ENCODE data around the gene ZNF415.
"Not testable (repeated sequence)": the region's sequence is repeated elsewhere in the genome, so short reads cannot be mapped to it uniquely, and the experiment has no call there.

Gene ZNF415

GRCh38 chr19:53096579-53096978 lies 36.1 kb downstream of the ZNF415 start:
- not testable (repeated sequence) for H3K27me3 Mint-ChIP-seq; H3K9me3 Mint-ChIP-seq; DNase-seq; H3K27ac Mint-ChIP-seq; ATAC-seq (replicated peaks); H3K4me3 Mint-ChIP-seq
- Mint-ChIP-seq H3K4me1 (ENCODE audit: low read depth in 2 of 2) (peaks cover 21 to 37% of the 10 kb centered on the region in 2 donors), H3K36me3 (ENCODE audit: insufficient read depth) (peaks cover 33% of the 10 kb centered on the region)

- ATAC-seq (replicated peaks) = no peak
- H3K4me3 Mint-ChIP-seq = no peak overlapping the region
- H3K27ac Mint-ChIP-seq = no peak overlapping the region
- DNase-seq = no peak
- peaks cover 35% of the 10 kb centered on the region for H3K36me3 Mint-ChIP-seq (ENCODE audit: insufficient read depth)
- no peaks in the 10 kb centered on the region for H3K27me3 Mint-ChIP-seq
- no peaks in the 10 kb centered on the region for H3K9me3 Mint-ChIP-seq
- H3K4me1 Mint-ChIP-seq (ENCODE audit: low read depth in 2 of 2) = peaks cover 21 to 37% of the 10 kb centered on the region in 2 donors
These were observed 37.7 kb downstream of the ZNF415 start for GRCh38 chr19:53094754-53095575.

GRCh38 chr19:53092723-53093122 lies 40.0 kb downstream of the ZNF415 start:
- H3K4me3 Mint-ChIP-seq = no peak overlapping the region
- DNase-seq (no peak), ATAC-seq (replicated peaks) (no peak)
- H3K4me1 Mint-ChIP-seq (ENCODE audit: low read depth in 2 of 2) = peaks cover 12 to 31% of the 10 kb centered on the region in 2 donors
- peak overlapping the region in 1 of 2 donors; percentile 50 for H3K27ac Mint-ChIP-seq
- no peaks in the 10 kb centered on the region for H3K9me3 Mint-ChIP-seq
- H3K27me3 Mint-ChIP-seq = no peaks in the 10 kb centered on the region
- peaks cover 30% of the 10 kb centered on the region for H3K36me3 Mint-ChIP-seq (ENCODE audit: insufficient read depth)

- Mint-ChIP-seq H3K4me1 (ENCODE audit: low read depth in 2 of 2) (peaks cover 11 to 29% of the 10 kb centered on the region in 2 donors), H3K36me3 (ENCODE audit: insufficient read depth) (peaks cover 34% of the 10 kb centered on the region), H3K9me3 (no peaks in the 10 kb centered on the region), H3K27me3 (no peaks in the 10 kb centered on the region), H3K27ac (no peak overlapping the region), H3K4me3 (no peak overlapping the region)
- no peak for ATAC-seq (replicated peaks)
- DNase-seq = no peak
These were observed 41.1 kb downstream of the ZNF415 start for GRCh38 chr19:53091413-53092254.

- Mint-ChIP-seq H3K36me3 (ENCODE audit: insufficient read depth) (peaks cover 56% of the 10 kb centered on the region), H3K4me3 (no peak overlapping the region), H3K4me1 (ENCODE audit: low read depth in 2 of 2) (peaks cover 6 to 32% of the 10 kb centered on the region in 2 donors), H3K9me3 (no peaks in the 10 kb centered on the region), H3K27me3 (no peaks in the 10 kb centered on the region), H3K27ac (no peak overlapping the region)
- ATAC-seq (replicated peaks) (no peak), DNase-seq (no peak)
These were observed 44.6 kb downstream of the ZNF415 start for GRCh38 chr19:53088091-53088490.

DNA sequence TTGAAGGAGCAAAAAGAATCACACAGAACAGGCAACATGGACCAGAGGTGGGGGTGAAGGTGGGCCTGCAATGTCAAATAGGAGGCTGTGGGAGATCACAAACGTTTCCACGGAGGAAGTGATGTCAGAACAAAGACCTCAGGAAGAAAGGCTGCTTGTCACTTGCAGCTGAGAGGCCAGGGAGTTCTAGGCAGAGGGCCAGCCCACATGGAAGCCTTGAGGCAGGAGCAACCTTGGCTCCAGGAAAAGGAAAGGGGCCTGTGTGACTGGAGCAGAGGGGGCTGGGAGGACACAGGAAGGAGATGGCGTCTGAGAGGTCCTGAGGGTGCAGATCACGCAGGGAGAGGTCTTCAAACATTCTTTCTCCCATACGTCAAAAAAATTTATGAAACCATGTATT lies 45.8 kb downstream of the ZNF415 start:
- H3K27me3 Mint-ChIP-seq = no peaks in the 10 kb centered on the region
- H3K4me3 Mint-ChIP-seq = no peak overlapping the region
- H3K4me1 Mint-ChIP-seq (ENCODE audit: low read depth in 2 of 2) = peaks cover 6 to 29% of the 10 kb centered on the region in 2 donors
- ATAC-seq (replicated peaks) = no peak
- DNase-seq = no peak
- H3K36me3 Mint-ChIP-seq (ENCODE audit: insufficient read depth) = peaks cover 46% of the 10 kb centered on the region
- peak overlapping the region; percentile 76 to 85 for H3K27ac Mint-ChIP-seq
- peaks cover 0 to 2% of the 10 kb centered on the region in 2 donors for H3K9me3 Mint-ChIP-seq

DNA sequence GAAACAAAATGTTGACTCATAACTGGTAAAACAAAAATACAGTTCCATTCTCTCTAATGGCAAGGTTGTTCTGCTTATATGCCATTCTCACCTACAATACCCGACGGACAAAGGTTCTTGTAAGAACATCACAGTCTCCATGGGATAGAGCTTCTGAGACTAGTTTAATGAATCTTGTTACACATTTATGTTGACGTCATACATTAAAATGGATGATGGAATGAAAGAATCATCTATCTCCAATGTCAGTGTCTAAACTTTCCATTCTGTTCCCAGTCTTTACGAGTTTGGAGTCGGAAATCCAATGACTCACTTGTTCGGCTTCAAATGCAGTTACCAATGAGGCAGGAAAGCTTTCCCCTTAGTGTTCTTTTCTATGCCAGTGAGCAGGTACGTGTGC lies 47.2 kb downstream of the ZNF415 start:
- Mint-ChIP-seq H3K27me3 (no peaks in the 10 kb centered on the region), H3K36me3 (ENCODE audit: insufficient read depth) (peaks cover 42% of the 10 kb centered on the region), H3K4me3 (no peak overlapping the region), H3K27ac (no peak overlapping the region), H3K4me1 (ENCODE audit: low read depth in 2 of 2) (peaks cover 6 to 34% of the 10 kb centered on the region in 2 donors), H3K9me3 (peaks cover 2 to 7% of the 10 kb centered on the region in 2 donors)
- DNase-seq (no peak), ATAC-seq (replicated peaks) (no peak)

- no peak for ATAC-seq (replicated peaks)
These were observed 49.8 kb downstream of the ZNF415 start for GRCh38 chr19:53082929-53083328.

GRCh38 chr19:53079313-53079924 lies 53.3 kb downstream of the ZNF415 start:
- no peak overlapping the region for H3K4me3 Mint-ChIP-seq
- peaks cover 4 to 28% of the 10 kb centered on the region in 2 donors for H3K9me3 Mint-ChIP-seq
- ATAC-seq (replicated peaks) = no peak
- no peak overlapping the region for H3K27ac Mint-ChIP-seq
- H3K4me1 Mint-ChIP-seq (ENCODE audit: low read depth in 2 of 2) = peaks cover 0 to 28% of the 10 kb centered on the region in 2 donors
- no peaks in the 10 kb centered on the region for H3K27me3 Mint-ChIP-seq
- DNase-seq = no peak
- peaks cover 42% of the 10 kb centered on the region for H3K36me3 Mint-ChIP-seq (ENCODE audit: insufficient read depth)

More at GRCh38 chr19:53082929-53083328, 49.8 kb downstream of the ZNF415 start:
- H3K27me3 Mint-ChIP-seq = no peaks in the 10 kb centered on the region
- H3K27ac Mint-ChIP-seq = peak overlapping the region in 1 of 2 donors; percentile 53
- peaks cover 50% of the 10 kb centered on the region for H3K36me3 Mint-ChIP-seq (ENCODE audit: insufficient read depth)
- no peak overlapping the region for H3K4me3 Mint-ChIP-seq
- H3K9me3 Mint-ChIP-seq = peaks cover 2 to 17% of the 10 kb centered on the region in 2 donors
- no peak for DNase-seq
- H3K4me1 Mint-ChIP-seq (ENCODE audit: low read depth in 2 of 2) = peaks cover 6 to 37% of the 10 kb centered on the region in 2 donors

GRCh38 chr19:53078668-53079067 lies 54.0 kb downstream of the ZNF415 start:
- no peaks in the 10 kb centered on the region for H3K27me3 Mint-ChIP-seq
- H3K4me3 Mint-ChIP-seq = no peak overlapping the region
- peak overlapping the region in 1 of 2 donors; percentile 3 for H3K27ac Mint-ChIP-seq
- H3K9me3 Mint-ChIP-seq = peaks cover 4 to 28% of the 10 kb centered on the region in 2 donors
- H3K36me3 Mint-ChIP-seq (ENCODE audit: insufficient read depth) = peaks cover 44% of the 10 kb centered on the region
- ATAC-seq (replicated peaks) (no peak), DNase-seq (no peak)
- peaks cover 0 to 21% of the 10 kb centered on the region in 2 donors for H3K4me1 Mint-ChIP-seq (ENCODE audit: low read depth in 2 of 2)

DNA sequence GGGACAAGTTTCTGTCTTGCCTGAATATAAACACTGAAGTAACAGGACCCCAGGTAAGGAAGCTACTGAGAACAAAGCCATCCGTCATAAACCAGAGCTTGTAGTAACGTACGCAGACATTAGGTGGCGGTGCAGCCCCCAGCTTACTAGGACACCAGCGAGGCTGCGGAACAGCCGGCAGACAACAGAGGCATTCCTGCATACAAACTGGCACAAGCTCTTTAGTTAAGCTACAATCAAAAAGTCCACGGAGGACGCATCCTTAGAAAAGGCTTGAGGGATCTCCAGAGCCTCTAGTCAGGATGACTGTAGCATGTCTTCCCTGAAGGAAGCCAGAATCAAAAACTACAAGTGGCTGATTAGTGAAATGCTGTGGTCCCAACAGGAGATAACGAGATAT lies 55.7 kb downstream of the ZNF415 start:
- H3K4me1 Mint-ChIP-seq (ENCODE audit: low read depth in 2 of 2) = peaks cover 0 to 20% of the 10 kb centered on the region in 2 donors
- H3K36me3 Mint-ChIP-seq (ENCODE audit: insufficient read depth) = peaks cover 59% of the 10 kb centered on the region
- DNase-seq (no peak), ATAC-seq (replicated peaks) (no peak)
- H3K27me3 Mint-ChIP-seq = no peaks in the 10 kb centered on the region
- no peak overlapping the region for H3K4me3 Mint-ChIP-seq
- H3K27ac Mint-ChIP-seq = no peak overlapping the region
- peaks cover 8 to 27% of the 10 kb centered on the region in 2 donors for H3K9me3 Mint-ChIP-seq

DNA sequence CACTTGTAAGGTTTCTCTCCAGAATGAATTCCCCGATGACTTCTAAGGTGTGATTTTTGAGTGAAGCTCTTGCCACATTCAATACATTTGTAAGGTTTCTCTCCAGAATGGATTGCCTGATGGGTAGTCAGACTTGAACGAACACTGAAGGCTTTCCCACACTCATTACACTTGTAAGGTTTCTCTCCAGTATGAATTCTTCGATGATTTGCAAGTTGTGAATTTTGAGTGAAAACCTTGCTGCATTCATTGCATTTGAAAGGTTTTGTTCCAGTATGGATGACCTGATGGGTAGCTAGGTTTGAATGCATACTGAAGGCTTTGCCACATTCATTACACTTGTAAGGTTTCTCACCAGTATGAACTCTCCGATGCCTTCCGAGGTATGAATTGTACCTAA lies 63.9 kb downstream of the ZNF415 start:
- DNase-seq (no peak), ATAC-seq (replicated peaks) (no peak)
- H3K27ac Mint-ChIP-seq = no peak overlapping the region
- H3K4me3 Mint-ChIP-seq = no peak overlapping the region
- H3K9me3 Mint-ChIP-seq = peaks cover 11 to 18% of the 10 kb centered on the region in 2 donors
- no peaks in the 10 kb centered on the region for H3K4me1 Mint-ChIP-seq (ENCODE audit: low read depth in 2 of 2)
- H3K27me3 Mint-ChIP-seq = no peaks in the 10 kb centered on the region
- H3K36me3 Mint-ChIP-seq (ENCODE audit: insufficient read depth) = peaks cover 53% of the 10 kb centered on the region

- no peak for DNase-seq
- no peak overlapping the region for H3K27ac Mint-ChIP-seq
- no peak for ATAC-seq (replicated peaks)
- no peaks in the 10 kb centered on the region for H3K27me3 Mint-ChIP-seq
- peaks cover 10 to 20% of the 10 kb centered on the region in 2 donors for H3K9me3 Mint-ChIP-seq
- no peak overlapping the region for H3K4me3 Mint-ChIP-seq
- no peaks in the 10 kb centered on the region for H3K4me1 Mint-ChIP-seq (ENCODE audit: low read depth in 2 of 2)
- H3K36me3 Mint-ChIP-seq (ENCODE audit: insufficient read depth) = peaks cover 47% of the 10 kb centered on the region
These were observed 64.5 kb downstream of the ZNF415 start for GRCh38 chr19:53068199-53068598.
